ENCODE results near the gene MAPKBP1. TPM values are rescaled to one million over a fixed set of nuclear protein-coding genes. Genes with fewer than 3 reads are reported as not detected.

Gene MAPKBP1
- total and polyA plus RNA-seq, 11 donors = 6.3 to 20.5 (median 14.8) TPM

- 83 to 88% (median 85%) methylated on average over 17 to 30 of the region's 30 CpGs for WGBS, 4 donors
- TF ChIP-seq POLR2A (IDR thresholded peaks at IDR 0.05) (no peak), CTCF (IDR thresholded peaks at IDR 0.05) (no peak)
- Histone ChIP-seq H3K4me1 (no peaks in the 10 kb centered on the region), H3K27ac (no peak overlapping the region), H3K36me3 (no peaks in the 10 kb centered on the region), H3K4me3 (no peak overlapping the region), H3K27me3 (peaks cover 0 to 4% (median 0%) of the 10 kb centered on the region in 9 donors), H3K9me3 (no peaks in the 10 kb centered on the region)
- DNase-seq = no peak
- ATAC-seq = no peak
- intact Hi-C loops (cut with DNase I) = no loop called here
Observed at GRCh38 chr15:41855261-41855961, 81.1 kb downstream of the MAPKBP1 start.

GRCh38 chr15:41856262-41856661 is 82.0 kb downstream of the MAPKBP1 start:
- intact Hi-C loops (cut with DNase I) = no loop called here
- ATAC-seq = no peak
- 89 to 95% (median 92%) methylated on average over 17 of the region's 17 CpGs for WGBS, 4 donors

GRCh38 chr15:41856716-41857115 is 82.4 kb downstream of the MAPKBP1 start:
- no peak overlapping the region for H3K27ac ChIP-seq
- H3K27me3 ChIP-seq = peaks cover 0 to 4% (median 0%) of the 10 kb centered on the region in 9 donors
- ATAC-seq (no peak), DNase-seq (no peak)
- WGBS, 4 donors = 88 to 96% (median 96%) methylated on average over 12 of the region's 12 CpGs
- no peaks in the 10 kb centered on the region for H3K4me1 ChIP-seq
- no peaks in the 10 kb centered on the region for H3K36me3 ChIP-seq
- intact Hi-C loops (cut with DNase I) = no loop called here
- no peaks in the 10 kb centered on the region for H3K9me3 ChIP-seq
- no peak for TF ChIP-seq POLR2A (IDR thresholded peaks at IDR 0.05)
- TF ChIP-seq CTCF (IDR thresholded peaks at IDR 0.05) = no peak
- H3K4me3 ChIP-seq = no peak overlapping the region

More at GRCh38 chr15:41856262-41856661, 82.0 kb downstream of the MAPKBP1 start:
- Histone ChIP-seq H3K9me3 (no peaks in the 10 kb centered on the region), H3K27me3 (peaks cover 0 to 4% (median 0%) of the 10 kb centered on the region in 9 donors), H3K4me3 (no peak overlapping the region), H3K36me3 (no peaks in the 10 kb centered on the region), H3K27ac (no peak overlapping the region), H3K4me1 (no peaks in the 10 kb centered on the region)
- TF ChIP-seq CTCF (IDR thresholded peaks at IDR 0.05) (no peak), POLR2A (IDR thresholded peaks at IDR 0.05) (no peak)
- no peak for DNase-seq

- TF ChIP-seq POLR2A (IDR thresholded peaks at IDR 0.05) = no peak
- no peak for TF ChIP-seq CTCF (IDR thresholded peaks at IDR 0.05)
- DNase-seq (no peak), ATAC-seq (no peak)
- H3K4me1 ChIP-seq = no peaks in the 10 kb centered on the region
- H3K9me3 ChIP-seq = no peaks in the 10 kb centered on the region
- no peaks in the 10 kb centered on the region for H3K36me3 ChIP-seq
- no peak overlapping the region for H3K4me3 ChIP-seq
- H3K27ac ChIP-seq = no peak overlapping the region
- 87 to 92% (median 89%) methylated on average over 9 of the region's 9 CpGs for WGBS, 4 donors
- peaks cover 0 to 4% (median 0%) of the 10 kb centered on the region in 9 donors for H3K27me3 ChIP-seq
- intact Hi-C loops (cut with DNase I) = no loop called here
Observed at GRCh38 chr15:41857316-41857715, 83.0 kb downstream of the MAPKBP1 start.

All from heart left ventricle (tissue), 16 donors.